Endothelial cell of umbilical vein (primary cell): ENCODE results near the gene SLC6A9.

ENCODE experiments used
- CTCF ChIP-seq, 2 donors: IDR thresholded peaks; 1 replicate in 1 of 2; 2 replicates in 1 of 2; pipeline ENCODE4 v1.5.1; 2011; ENCODE audit warnings: low read length in 2 of 2, mild to moderate bottlenecking in 2 of 2, moderate library complexity in 2 of 2, control low read depth in 1 of 2, inconsistent platforms in 1 of 2, low read depth in 1 of 2; ENCODE audit not compliant: insufficient read depth in 1 of 2; ENCODE audit errors: extremely low read depth in 1 of 2
- EZH2 ChIP-seq: IDR thresholded peaks from 2 replicates; pipeline ENCODE4 v1.6.1; 2012; ENCODE audit warnings: borderline replicate concordance, low read depth, mild to moderate bottlenecking, moderate library complexity, low read length, inconsistent platforms; ENCODE audit not compliant: severe bottlenecking
- FOS ChIP-seq: IDR thresholded peaks from 2 replicates; pipeline ENCODE4 v1.6.1; 2011; ENCODE audit warnings: mild to moderate bottlenecking, low read length, moderate library complexity, borderline replicate concordance; ENCODE audit not compliant: insufficient read depth
- MAX ChIP-seq: IDR thresholded peaks from 2 replicates; pipeline ENCODE4 v1.6.1; 2011; ENCODE audit not compliant: insufficient read depth, insufficient read length
- MYC ChIP-seq: IDR thresholded peaks from one replicate; pipeline ENCODE4 v1.6.1; 2011; ENCODE audit warnings: mild to moderate bottlenecking, low read depth, low read length
- POLR2A ChIP-seq: IDR thresholded peaks from 2 replicates; pipeline ENCODE4 v1.6.1; 2012; ENCODE audit warnings: low read depth, mild to moderate bottlenecking, control low read depth, low read length
- POLR2AphosphoS5 ChIP-seq: IDR thresholded peaks from 2 replicates; pipeline ENCODE4 v1.6.1; 2012; ENCODE audit warnings: low read depth, mild to moderate bottlenecking, control low read depth, low read length, moderate library complexity; ENCODE audit not compliant: insufficient read depth

- no peak for TF ChIP-seq CTCF (IDR thresholded peaks at IDR 0.05; ENCODE audit: extremely low read depth in 1 of 2, insufficient read depth in 1 of 2, low read depth in 1 of 2, low read length in 2 of 2)
- no peak for TF ChIP-seq EZH2
- TF ChIP-seq POLR2A, result no peak
- TF ChIP-seq POLR2AphosphoS5, result no peak
- TF ChIP-seq FOS, result no peak
- no peak for TF ChIP-seq MAX
- TF ChIP-seq MYC, result no peak
Observed at GRCh38 chr1:43996733-43997115, 34.5 kb downstream of the SLC6A9 start.
